HEK293T (cell line): ENCODE data around the gene ZNRF3.
"Not testable (repeated sequence)": the region's sequence is repeated elsewhere in the genome, so short reads cannot be mapped to it uniquely, and the experiment has no call there.

Experiments
- BHLHE40 ChIP-seq: fragments of 450-650 bp; IDR thresholded peaks from 2 replicates; pipeline ENCODE4 v1.6.1; 2016; ENCODE audit warnings: mild to moderate bottlenecking, moderate library complexity, borderline replicate concordance
- CTBP1 ChIP-seq: fragments of 450-650 bp; IDR thresholded peaks from 2 replicates; pipeline ENCODE4 v1.6.1; 2016; ENCODE audit warnings: borderline replicate concordance
- ELF4 ChIP-seq: fragments of 450-650 bp; IDR thresholded peaks from 2 replicates; pipeline ENCODE4 v1.6.1; 2017; ENCODE audit warnings: antibody characterized with exemption
- FOXM1 ChIP-seq: fragments of 450-650 bp; IDR thresholded peaks from 2 replicates; pipeline ENCODE4 v1.6.1; 2017; ENCODE audit warnings: mild to moderate bottlenecking, borderline replicate concordance
- LEF1 ChIP-seq: fragments of 450-650 bp; IDR thresholded peaks from 2 replicates; pipeline ENCODE4 v1.6.1; 2017; ENCODE audit warnings: mild to moderate bottlenecking, borderline replicate concordance
- PKNOX1 ChIP-seq: fragments of 450-650 bp; IDR thresholded peaks from 2 replicates; pipeline ENCODE4 v1.6.1; 2016
- SUZ12 ChIP-seq: fragments of 450-650 bp; IDR thresholded peaks from 2 replicates; pipeline ENCODE4 v1.6.1; 2016; ENCODE audit warnings: mild to moderate bottlenecking
- TARDBP ChIP-seq: fragments of 450-650 bp; IDR thresholded peaks from 2 replicates; pipeline ENCODE4 v1.6.1; 2016

GRCh38 chr22:28886679-28887078 is 3.3 kb downstream of the ZNRF3 start:
- not testable (repeated sequence) for TF ChIP-seq PKNOX1, TARDBP, CTBP1, BHLHE40, ELF4, FOXM1, SUZ12, LEF1
